GM18520 (cell line): ENCODE measurements around the gene SF3B2.
"Not testable (repeated sequence)": the region's sequence is repeated elsewhere in the genome, so short reads cannot be mapped to it uniquely, and the experiment has no call there.

Source experiments
- ATAC-seq: cut with Tn5 transposase; IDR thresholded peaks from one replicate; pipeline ENCODE4 v1.9.1; 2021; ENCODE audit not compliant: unreplicated experiment

The SF3B2 gene

GRCh38 chr11:66016793-66017177 is 35.4 kb upstream of the SF3B2 start:
- ATAC-seq, result no peak

DNA sequence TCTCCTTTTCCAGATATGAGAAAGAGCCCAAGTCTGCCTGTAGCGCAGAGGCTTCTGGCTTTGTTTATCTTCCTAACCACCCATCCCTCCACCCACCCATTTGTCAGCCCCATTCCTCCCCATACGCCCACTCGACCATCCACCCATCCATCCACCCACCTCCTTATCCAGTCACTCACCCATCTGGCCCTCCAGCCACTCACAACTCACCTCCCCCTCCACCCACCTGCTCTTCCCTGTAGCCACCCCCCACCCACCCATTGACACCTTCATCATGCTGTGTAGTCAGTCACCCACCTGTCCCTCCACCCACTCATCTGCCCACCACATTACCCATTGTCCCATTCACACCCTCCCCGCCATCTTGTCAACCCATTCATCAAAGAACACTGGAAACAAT is 34.8 kb upstream of the SF3B2 start:
- ATAC-seq, result no peak

DNA sequence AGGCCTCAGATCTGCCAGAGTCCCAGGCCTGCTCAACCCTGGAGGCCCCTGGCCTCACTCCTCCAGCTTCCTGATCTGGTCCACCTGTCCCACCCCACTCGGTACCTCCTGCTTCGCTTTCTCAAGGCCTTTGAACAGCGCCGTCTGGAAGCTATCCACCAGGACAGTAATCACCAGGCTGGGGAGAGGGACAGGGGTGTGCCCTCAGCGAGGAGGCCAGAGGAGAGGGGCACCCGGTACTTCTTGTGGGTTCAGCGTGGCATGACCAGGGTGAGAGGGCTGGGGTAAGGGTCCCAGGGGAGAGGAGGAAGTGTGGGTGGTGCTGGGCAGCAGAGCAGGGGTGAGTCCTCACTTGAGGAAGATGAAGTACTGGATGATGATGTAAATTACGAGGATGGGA is 32.0 kb upstream of the SF3B2 start:
- ATAC-seq, result no peak

GRCh38 chr11:66020618-66021357 is 31.4 kb upstream of the SF3B2 start:
- no peak for ATAC-seq

DNA sequence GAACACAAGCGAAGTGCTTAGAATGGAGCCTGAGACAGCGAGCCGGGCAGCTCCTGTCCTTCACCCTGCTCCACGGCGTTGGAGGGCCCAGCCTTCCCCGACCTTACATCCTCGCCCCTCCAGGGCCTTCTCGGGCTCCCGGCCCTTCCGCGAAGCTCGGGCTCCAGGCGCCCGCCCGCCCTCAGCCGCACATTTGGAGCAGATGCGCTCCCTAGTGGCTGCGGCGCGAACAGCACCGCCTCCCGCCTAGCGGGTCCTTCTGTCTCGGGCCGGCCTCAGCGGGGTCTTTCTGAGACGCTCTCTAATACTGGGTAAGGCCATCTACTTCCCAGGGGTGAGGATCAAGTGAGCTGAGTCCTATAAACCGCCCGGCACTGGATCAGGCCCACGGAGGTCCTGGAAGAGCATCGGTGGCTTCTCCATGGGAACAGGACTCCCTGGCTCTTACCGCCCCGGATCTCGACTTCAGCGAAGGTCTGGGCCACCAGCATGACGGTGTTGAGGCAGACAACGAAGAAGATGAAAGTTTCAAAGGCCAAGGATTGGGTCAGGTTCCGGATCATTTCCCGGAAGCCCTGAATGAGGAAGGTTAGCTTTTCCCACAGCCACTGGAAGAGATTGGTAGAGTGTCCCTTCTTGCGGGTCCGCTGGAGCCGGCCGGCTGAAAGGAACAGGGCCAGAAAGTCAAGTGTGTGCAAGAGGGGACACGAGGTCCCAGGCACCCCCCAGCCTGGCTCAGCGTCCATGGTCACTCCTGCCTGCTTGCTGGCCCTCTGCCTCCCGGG is 29.6 kb upstream of the SF3B2 start:
- ATAC-seq, result no peak

DNA sequence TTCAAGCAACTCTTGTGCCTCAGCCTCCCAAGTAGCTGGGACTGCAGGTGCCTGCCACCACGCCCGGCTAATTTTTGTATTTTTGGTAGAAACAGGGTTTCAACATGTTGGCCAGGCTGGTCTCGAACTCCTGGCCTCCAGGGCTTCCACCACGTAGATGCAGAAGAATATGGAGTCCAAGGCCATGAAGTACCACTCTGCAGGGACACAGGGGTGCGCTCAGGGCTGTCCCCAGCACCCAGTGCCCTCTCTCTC is 29.1 kb upstream of the SF3B2 start:
- ATAC-seq, result not testable (repeated sequence)

DNA sequence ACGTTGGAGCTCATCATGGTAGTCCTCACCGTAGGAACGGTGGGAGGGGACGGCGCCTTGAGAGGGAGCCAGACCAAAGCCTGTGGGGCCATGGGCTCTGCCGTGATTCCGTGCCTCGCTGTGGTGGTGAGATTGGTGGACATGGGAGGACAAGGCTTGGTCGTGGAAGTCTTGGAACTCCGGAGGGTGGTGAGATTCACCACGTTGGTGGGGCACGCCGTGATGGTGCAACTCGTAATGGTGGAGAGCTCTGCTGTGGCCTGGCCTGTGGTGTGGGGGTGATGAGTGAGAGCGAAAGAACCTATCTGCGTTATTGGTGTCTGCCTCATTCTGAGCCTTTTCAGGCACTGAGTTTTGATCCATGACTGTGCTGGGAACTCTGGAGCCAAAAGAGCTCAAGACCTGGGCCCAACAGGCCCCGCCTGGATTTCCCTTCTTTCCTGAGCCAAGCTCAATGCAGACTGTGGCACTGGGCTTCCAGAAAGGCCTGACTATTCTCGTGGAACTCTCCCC is 26.1 kb upstream of the SF3B2 start, which contains the start of gene CATSPER1:
TSS of gene CATSPER1 (minus strand) at position 463 of the 513 bp plus-strand sequence. CDS start at position 363, 100 bp downstream.
- ATAC-seq, result no peak

GRCh38 chr11:66032957-66033735 is 19.0 kb upstream of the SF3B2 start:
- ATAC-seq, result no peak

- no peak for ATAC-seq
Measured at GRCh38 chr11:66035653-66036333, 16.4 kb upstream of the SF3B2 start.

DNA sequence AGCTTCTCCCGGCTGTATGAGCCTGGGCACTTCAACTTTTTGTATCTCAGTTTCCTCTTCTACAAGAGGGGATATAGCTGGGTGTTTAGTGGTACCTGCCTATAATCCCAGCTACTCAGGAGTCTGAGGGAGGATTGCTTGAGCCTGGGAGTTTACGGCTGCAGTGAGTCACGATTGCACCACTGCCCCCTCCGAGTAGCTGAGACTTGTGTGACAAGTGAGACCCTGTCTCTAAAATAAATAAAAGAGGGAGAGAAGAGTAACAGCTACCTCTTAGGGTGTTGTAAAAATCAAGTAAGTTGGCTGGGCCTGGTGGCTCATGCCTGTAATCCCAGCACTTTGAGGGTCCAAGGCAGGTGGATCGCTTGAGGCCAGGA is 15.8 kb upstream of the SF3B2 start:
- ATAC-seq, result no peak

DNA sequence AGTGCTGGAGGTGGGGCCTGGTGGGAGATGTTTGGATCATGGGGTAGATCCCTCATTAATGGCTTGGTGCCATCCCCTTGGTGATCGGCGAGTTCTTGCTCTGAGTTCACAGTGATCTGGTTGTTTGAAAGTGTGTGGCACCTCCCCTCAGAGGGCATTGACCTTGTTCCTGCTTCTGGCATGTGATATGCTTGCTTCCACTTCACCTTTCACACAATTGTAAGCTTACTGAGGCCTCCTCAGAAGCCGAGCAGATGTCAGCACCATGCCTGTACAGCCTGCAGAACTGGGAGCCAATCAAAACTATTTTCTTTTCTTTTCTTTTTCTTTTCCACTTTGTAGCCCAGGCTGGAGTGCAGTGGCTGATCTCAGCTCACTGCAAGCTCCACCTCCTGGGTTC is 14.8 kb upstream of the SF3B2 start:
- ATAC-seq, result no peak

GRCh38 chr11:66039765-66040164 is 12.4 kb upstream of the SF3B2 start:
- no peak for ATAC-seq

- no peak for ATAC-seq
Measured at GRCh38 chr11:66042227-66042995, 9.8 kb upstream of the SF3B2 start.

- no peak for ATAC-seq
Measured at GRCh38 chr11:66042996-66043906, 8.9 kb upstream of the SF3B2 start.

GRCh38 chr11:66044757-66045156 is 7.4 kb upstream of the SF3B2 start:
- ATAC-seq, result no peak

- peak; percentile 41 for ATAC-seq
Measured at GRCh38 chr11:66045177-66045639, 7.0 kb upstream of the SF3B2 start.

- no peak for ATAC-seq
Measured at GRCh38 chr11:66046901-66047300, 5.3 kb upstream of the SF3B2 start.

DNA sequence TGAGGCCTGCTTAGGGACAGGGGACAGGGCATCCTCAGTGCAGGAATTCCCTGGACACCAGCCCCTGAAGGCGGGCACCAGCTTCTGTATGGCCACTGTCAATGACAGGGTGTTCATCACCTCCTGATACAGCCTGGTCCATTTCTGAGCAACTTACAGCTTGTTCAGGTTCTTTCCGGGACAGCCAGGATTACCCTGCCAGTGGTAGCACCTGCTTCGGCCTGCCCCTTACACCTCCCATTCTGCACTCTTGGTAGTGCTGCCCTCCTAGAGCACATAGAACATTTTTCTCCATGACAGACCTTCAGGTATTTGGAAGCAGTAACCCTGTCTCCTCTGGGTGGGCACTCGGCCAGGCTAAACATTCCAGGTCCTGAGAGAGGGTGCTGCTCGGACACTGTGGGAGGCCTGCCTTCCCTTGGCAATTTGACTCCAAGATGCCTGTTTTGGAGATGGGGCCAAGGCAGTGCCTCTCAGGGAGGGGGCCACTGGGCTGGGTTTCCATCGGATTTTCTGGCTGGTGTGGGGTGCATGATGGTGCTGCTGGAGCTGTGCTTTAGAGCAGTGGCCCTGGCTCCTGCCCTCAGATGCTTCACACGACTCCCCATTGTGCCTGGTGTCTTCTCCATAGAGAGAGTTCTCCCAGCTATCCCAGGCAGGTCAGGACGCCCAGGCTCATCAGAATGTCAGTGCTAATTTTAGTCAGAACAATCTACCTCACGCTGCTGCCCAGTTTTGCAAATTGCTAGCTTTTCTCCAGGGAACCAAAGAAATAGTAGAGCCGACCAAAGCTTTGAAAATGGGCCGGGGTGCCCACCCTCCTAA is 4.4 kb upstream of the SF3B2 start:
- ATAC-seq, result no peak
